ENCODE measurements around the gene ELFN1. TPM values are rescaled to one million over a fixed set of nuclear protein-coding genes. Genes with fewer than 3 reads are reported as not detected.

Gene ELFN1
- total and polyA plus RNA-seq, 2 donors (not counting 3 experiments of a cell fraction or from before 2014, with no cell fraction given), result 0.37 to 1.0 TPM

DNA sequence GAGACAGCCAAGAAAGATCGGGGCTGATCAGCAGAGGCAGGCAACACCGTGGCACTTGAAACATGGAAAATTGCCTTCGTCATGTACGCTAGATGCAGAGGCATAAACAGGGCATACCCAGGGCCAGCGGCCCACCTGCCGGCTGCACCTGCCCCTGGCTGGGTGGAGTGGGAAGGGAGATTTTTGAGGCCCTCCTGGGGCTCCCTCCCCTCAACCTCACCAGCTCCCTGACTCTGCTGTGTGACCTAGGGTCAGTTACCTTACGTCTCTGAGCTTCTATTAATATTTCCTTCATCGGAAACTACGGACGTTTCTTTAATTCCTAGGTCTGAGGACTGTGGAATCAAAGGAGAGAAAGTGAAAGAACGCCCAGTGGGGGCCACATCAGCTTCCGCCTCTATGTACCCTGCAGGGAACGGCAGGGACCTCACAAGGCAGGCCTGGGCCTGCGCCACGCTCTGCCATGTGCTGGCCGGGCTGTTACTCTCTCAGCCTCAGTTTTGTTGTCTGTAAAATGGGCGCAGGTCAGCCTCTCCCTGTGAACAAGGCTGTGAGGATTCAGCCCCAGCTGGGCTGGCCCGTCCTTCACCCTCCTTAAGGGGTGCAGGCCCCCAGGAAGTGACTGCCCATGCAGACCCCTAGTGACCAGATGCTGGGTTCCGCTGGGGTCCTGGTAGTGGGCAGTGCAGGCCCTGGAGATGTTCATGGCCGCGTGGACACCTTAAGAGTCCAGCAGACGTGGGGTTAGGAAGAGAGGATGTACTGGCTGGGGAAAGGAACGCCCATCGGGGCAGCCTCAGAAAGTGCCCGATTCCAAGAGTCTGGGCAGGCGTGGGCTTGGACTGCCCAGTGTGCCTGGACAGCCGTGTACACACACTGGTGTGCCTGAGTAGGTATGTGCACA is 22.7 kb downstream of the ELFN1 start:
- no peaks in the 10 kb centered on the region for H3K27me3 ChIP-seq (ENCODE audit: control insufficient read depth in 2 of 2, insufficient read depth in 2 of 2, low read length in 2 of 2)
- FAIRE-seq (no peak), DNase-seq (ENCODE audit: low read depth, low spot score) (no peak)
- no peaks in the 10 kb centered on the region for H3K4me1 ChIP-seq (ENCODE audit: control insufficient read depth, extremely low read depth, insufficient read depth, low read length)
- no peaks in the 10 kb centered on the region for H3K36me3 ChIP-seq (ENCODE audit: control insufficient read depth in 2 of 2, extremely low read depth in 1 of 2, insufficient read depth in 2 of 2, low read length in 2 of 2)
- H3K9me3 ChIP-seq (replicated peaks; ENCODE audit: control insufficient read depth, insufficient read depth, low read length), result no peaks in the 10 kb centered on the region
- ChIA-PET POLR2A (no interaction called here), CTCF (interaction anchor here (1.2 kb wide), 1 partner anchor 28 kb away, joined by 4 read pairs; no protein-coding TSS in a partner anchor)
- H3K27ac ChIP-seq (ENCODE audit: insufficient read depth, low read depth, low read length), result no peak overlapping the region
- no peak overlapping the region for H2AFZ ChIP-seq (ENCODE audit: low read depth, low read length)
- intact Hi-C loops (cut with micrococcal nuclease), result no loop called here
- H3K9ac ChIP-seq (replicated peaks; ENCODE audit: extremely low read depth, insufficient read depth, low read length), result no peak overlapping the region
- dilution Hi-C loops (cut with MboI; ENCODE audit: extremely low pct_ligation_motif_present, low sequenced_read_pairs), result no loop called here
- no peak overlapping the region for H3K4me3 ChIP-seq (replicated peaks in 1 of 3; ENCODE audit: insufficient read depth in 1 of 3, low read depth in 1 of 3, low read length in 3 of 3)
- BruUV-seq (replicated peaks), result no TSS peak
- no peak overlapping the region for H3K4me2 ChIP-seq (ENCODE audit: insufficient read depth, low read length)
- no peaks in the 10 kb centered on the region for H3K79me2 ChIP-seq (ENCODE audit: control insufficient read depth, insufficient read depth, low read length)
- H4K20me1 ChIP-seq (replicated peaks; ENCODE audit: control insufficient read depth, extremely low read depth, insufficient read depth, low read length), result no peaks in the 10 kb centered on the region
- H3K9me1 ChIP-seq (replicated peaks; ENCODE audit: control insufficient read depth, extremely low read depth, insufficient read depth, low read length), result no peaks in the 10 kb centered on the region
- TF ChIP-seq EZH2 (IDR thresholded peaks at IDR 0.05; ENCODE audit: borderline replicate concordance, low read depth, low read length, severe bottlenecking) (no peak), MYC (IDR thresholded peaks at IDR 0.05; ENCODE audit: low read depth, low read length) (no peak), POLR2A (IDR thresholded peaks at IDR 0.05; ENCODE audit: low read depth, low read length) (no peak), FOS (IDR thresholded peaks at IDR 0.05; ENCODE audit: borderline replicate concordance, insufficient read depth, low read length) (no peak), POLR2AphosphoS5 (IDR thresholded peaks at IDR 0.05; ENCODE audit: insufficient read depth, low read depth, low read length) (no peak), GATA2 (IDR thresholded peaks at IDR 0.05; ENCODE audit: insufficient read depth, insufficient read length, low read depth, low read length) (no peak), JUN (IDR thresholded peaks at IDR 0.05; ENCODE audit: borderline replicate concordance, insufficient read depth, insufficient read length, low read depth) (no peak)
- TF ChIP-seq, protein P1, sequence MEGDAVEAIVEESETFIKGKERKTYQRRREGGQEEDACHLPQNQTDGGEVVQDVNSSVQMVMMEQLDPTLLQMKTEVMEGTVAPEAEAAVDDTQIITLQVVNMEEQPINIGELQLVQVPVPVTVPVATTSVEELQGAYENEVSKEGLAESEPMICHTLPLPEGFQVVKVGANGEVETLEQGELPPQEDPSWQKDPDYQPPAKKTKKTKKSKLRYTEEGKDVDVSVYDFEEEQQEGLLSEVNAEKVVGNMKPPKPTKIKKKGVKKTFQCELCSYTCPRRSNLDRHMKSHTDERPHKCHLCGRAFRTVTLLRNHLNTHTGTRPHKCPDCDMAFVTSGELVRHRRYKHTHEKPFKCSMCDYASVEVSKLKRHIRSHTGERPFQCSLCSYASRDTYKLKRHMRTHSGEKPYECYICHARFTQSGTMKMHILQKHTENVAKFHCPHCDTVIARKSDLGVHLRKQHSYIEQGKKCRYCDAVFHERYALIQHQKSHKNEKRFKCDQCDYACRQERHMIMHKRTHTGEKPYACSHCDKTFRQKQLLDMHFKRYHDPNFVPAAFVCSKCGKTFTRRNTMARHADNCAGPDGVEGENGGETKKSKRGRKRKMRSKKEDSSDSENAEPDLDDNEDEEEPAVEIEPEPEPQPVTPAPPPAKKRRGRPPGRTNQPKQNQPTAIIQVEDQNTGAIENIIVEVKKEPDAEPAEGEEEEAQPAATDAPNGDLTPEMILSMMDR (IDR thresholded peaks at IDR 0.05; ENCODE audit: extremely low read depth in 1 of 2, insufficient read depth in 1 of 2, low read depth in 1 of 2, low read length in 2 of 2), result no peak
- TF ChIP-seq, protein P2, sequence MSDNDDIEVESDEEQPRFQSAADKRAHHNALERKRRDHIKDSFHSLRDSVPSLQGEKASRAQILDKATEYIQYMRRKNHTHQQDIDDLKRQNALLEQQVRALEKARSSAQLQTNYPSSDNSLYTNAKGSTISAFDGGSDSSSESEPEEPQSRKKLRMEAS (IDR thresholded peaks at IDR 0.05; ENCODE audit: insufficient read depth, insufficient read length), result no peak

Measured in endothelial cell of umbilical vein (primary cell).